CD1c-positive myeloid dendritic cell (primary cell): ENCODE measurements around the gene ERCC3.
"Not testable (repeated sequence)": the region's sequence is repeated elsewhere in the genome, so short reads cannot be mapped to it uniquely, and the experiment has no call there.

Source experiments
- DNase-seq: peaks from one replicate; pipeline ENCODE4 v3.0.0-alpha.2; 2016; ENCODE audit errors: extremely low spot score

Gene ERCC3

GRCh38 chr2:127278959-127279358, 15.0 kb downstream of the ERCC3 start:
- peak; percentile 68 for DNase-seq

- DNase-seq, result no peak
These were observed 16.9 kb downstream of the ERCC3 start for GRCh38 chr2:127277028-127277427.

- DNase-seq, result no peak
These were observed 18.2 kb downstream of the ERCC3 start for GRCh38 chr2:127275789-127276188.

- no peak for DNase-seq
These were observed 18.6 kb downstream of the ERCC3 start for GRCh38 chr2:127275356-127275755.

GRCh38 chr2:127270663-127271062, 23.3 kb downstream of the ERCC3 start:
- no peak for DNase-seq

GRCh38 chr2:127261804-127262406, 32.0 kb downstream of the ERCC3 start:
- DNase-seq, result no peak

GRCh38 chr2:127259355-127259754, 34.6 kb downstream of the ERCC3 start:
- DNase-seq, result no peak

- DNase-seq, result no peak
These were observed 37.1 kb downstream of the ERCC3 start for GRCh38 chr2:127256866-127257265.

GRCh38 chr2:127256381-127256780, 37.6 kb downstream of the ERCC3 start:
- no peak for DNase-seq

GRCh38 chr2:127255721-127256120, 38.2 kb downstream of the ERCC3 start:
- no peak for DNase-seq

- no peak for DNase-seq
These were observed 38.8 kb downstream of the ERCC3 start for GRCh38 chr2:127255146-127255545.

- DNase-seq, result no peak
These were observed 39.5 kb downstream of the ERCC3 start for GRCh38 chr2:127254386-127254981.

- DNase-seq, result peak; percentile 67
These were observed 52.8 kb downstream of the ERCC3 start for GRCh38 chr2:127241184-127241583.

GRCh38 chr2:127239395-127239794, 54.5 kb downstream of the ERCC3 start:
- no peak for DNase-seq

GRCh38 chr2:127237768-127238167, 56.2 kb downstream of the ERCC3 start:
- not testable (repeated sequence) for DNase-seq

- no peak for DNase-seq
These were observed 58.8 kb downstream of the ERCC3 start for GRCh38 chr2:127235082-127235702.

GRCh38 chr2:127233710-127234109, 60.2 kb downstream of the ERCC3 start:
- peak; percentile 76 for DNase-seq

GRCh38 chr2:127231130-127231865, 62.6 kb downstream of the ERCC3 start:
- DNase-seq, result no peak

GRCh38 chr2:127229555-127229954, 64.4 kb downstream of the ERCC3 start:
- DNase-seq, result no peak

GRCh38 chr2:127228102-127228501, 65.8 kb downstream of the ERCC3 start:
- DNase-seq, result no peak

GRCh38 chr2:127227264-127227660, 66.7 kb downstream of the ERCC3 start:
- not testable (repeated sequence) for DNase-seq

- DNase-seq, result peak; percentile 51
These were observed 67.3 kb downstream of the ERCC3 start for GRCh38 chr2:127226520-127227263.
